WTC11 (cell line): ENCODE results near the gene FETUB. TPM values are rescaled to one million over a fixed set of nuclear protein-coding genes. Genes with fewer than 3 reads are reported as not detected.
"Not testable (repeated sequence)": the region's sequence is repeated elsewhere in the genome, so short reads cannot be mapped to it uniquely, and the experiment has no call there.

ENCODE experiments used
- ATAC-seq: fragments of 200-7000 bp; cut with Tn5 transposase; 2 replicates; pipeline ENCODE4 v1.10.0; 2021; ENCODE audit warnings: mild to moderate bottlenecking, moderate library complexity
- CTCF ChIA-PET: fragments of 300-600 bp; sonication (Branson Sonifier 250); formaldehyde crosslinking; loops from one replicate; lab custom pipeline; 2021; ENCODE audit warnings: antibody characterized with exemption; lab: Charles Lee
- POLR2A ChIA-PET: fragments of 350-600 bp; sonication (Branson Sonifier 250); formaldehyde crosslinking; loops from one replicate; lab custom pipeline; 2021; ENCODE audit warnings: antibody characterized with exemption; lab: Charles Lee
- DNase-seq: peaks from one replicate; pipeline ENCODE4 v3.0.0; 2021; ENCODE audit warnings: low spot score
- H3K27ac Mint-ChIP-seq: 2 replicates; pipeline ENCODE4 v1.8.0; 2021; ENCODE audit warnings: mixed read lengths
- H3K27me3 Mint-ChIP-seq: 2 replicates; pipeline ENCODE4 v1.8.0; 2021; ENCODE audit warnings: low read depth, mild to moderate bottlenecking, moderate library complexity, mixed read lengths
- H3K36me3 Mint-ChIP-seq: 2 replicates; pipeline ENCODE4 v1.8.0; 2021; ENCODE audit warnings: mixed read lengths
- H3K4me1 Mint-ChIP-seq: 2 replicates; pipeline ENCODE4 v1.8.0; 2022; ENCODE audit warnings: mixed read lengths
- H3K4me3 Mint-ChIP-seq: 2 replicates; pipeline ENCODE4 v1.8.0; 2021; ENCODE audit warnings: mild to moderate bottlenecking, moderate library complexity, mixed read lengths
- H3K9me3 Mint-ChIP-seq: 2 replicates; pipeline ENCODE4 v1.8.0; 2021; ENCODE audit warnings: mixed read lengths
- GRHL2 ChIP-seq: fragments of 250-450 bp; sonication (Bioruptor Pico); IDR thresholded peaks from 2 replicates; pipeline ENCODE4 v1.8.0; 2022; ENCODE audit warnings: mild to moderate bottlenecking, moderate library complexity; ENCODE audit not compliant: insufficient replicate concordance, severe bottlenecking
- RORB ChIP-seq: fragments of 250-450 bp; sonication (Bioruptor Pico); IDR thresholded peaks from 2 replicates; pipeline ENCODE4 v1.9.0; 2021; ENCODE audit warnings: mild to moderate bottlenecking
- TEAD1 ChIP-seq: sonication (generic); formaldehyde crosslinking; IDR thresholded peaks from 2 replicates; pipeline ENCODE4 v1.8.0; 2022; ENCODE audit warnings: mild to moderate bottlenecking, missing genetic modification reagents
- ZBTB21 ChIP-seq: sonication (generic); formaldehyde crosslinking; IDR thresholded peaks from 2 replicates; pipeline ENCODE4 v1.8.1; 2023; ENCODE audit warnings: mild to moderate bottlenecking, missing genetic modification reagents, borderline replicate concordance
- ZNF423 ChIP-seq: fragments of 250-450 bp; sonication (Bioruptor Pico); IDR thresholded peaks from 2 replicates; pipeline ENCODE4 v2.1.2; 2022; ENCODE audit warnings: mild to moderate bottlenecking, moderate library complexity
- total RNA-seq: library from RNA; stranded (reverse); gene quantifications from 3 replicates; pipeline ENCODE4 v1.2.3, GENCODE V29; 2021
- TF ChIP-seq, protein P1 (sequence below): fragments of 250-450 bp; sonication (Bioruptor Pico); IDR thresholded peaks from 2 replicates; pipeline ENCODE4 v1.9.0; 2021; ENCODE audit warnings: mild to moderate bottlenecking, borderline replicate concordance
- TF ChIP-seq, protein P2 (sequence below): sonication (generic); formaldehyde crosslinking; IDR thresholded peaks from 2 replicates; pipeline ENCODE4 v1.8.0; 2022; ENCODE audit warnings: mild to moderate bottlenecking, missing genetic modification reagents
- TF ChIP-seq, protein P3 (sequence below): sonication (generic); formaldehyde crosslinking; IDR thresholded peaks from 2 replicates; pipeline ENCODE4 v1.8.0; 2022; ENCODE audit warnings: mild to moderate bottlenecking, missing genetic modification reagents
- TF ChIP-seq, protein P4 (sequence below): sonication (generic); formaldehyde crosslinking; IDR thresholded peaks from 2 replicates; pipeline ENCODE4 v1.8.1; 2022; ENCODE audit warnings: low read depth, mild to moderate bottlenecking, moderate library complexity, missing genetic modification reagents, borderline replicate concordance

The FETUB gene
- total RNA-seq, 1 experiment from 2014 or later = not detected

DNA sequence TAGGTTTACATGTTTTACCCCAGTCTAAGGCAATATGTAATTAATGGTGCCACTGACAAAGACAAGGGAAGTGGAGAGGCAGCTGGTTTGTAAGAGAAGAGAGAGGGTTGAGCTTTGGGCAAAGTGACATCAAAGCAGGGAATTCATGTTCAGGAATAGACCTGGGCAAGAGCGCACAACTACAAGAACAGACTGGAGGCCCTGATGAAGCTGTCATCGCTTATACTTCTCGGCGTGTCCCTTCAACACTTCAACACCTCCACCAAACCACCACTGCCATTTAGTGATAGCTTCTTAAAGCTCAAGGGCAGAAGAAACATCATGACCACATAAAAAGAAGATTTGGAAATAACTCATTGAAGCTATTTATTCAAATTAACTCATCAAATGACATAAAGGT lies 57.3 kb downstream of the FETUB start:
- H3K4me3 Mint-ChIP-seq = no peak overlapping the region
- CTCF ChIA-PET = interaction anchor here (1.8 kb wide), 1 partner anchor 83 kb away, joined by 7 read pairs; no protein-coding TSS in a partner anchor
- POLR2A ChIA-PET = no interaction called here
- DNase-seq (no peak), ATAC-seq (no peak)
- H3K27me3 Mint-ChIP-seq = no peaks in the 10 kb centered on the region
- H3K27ac Mint-ChIP-seq = no peak overlapping the region
- peaks cover 10% of the 10 kb centered on the region for H3K4me1 Mint-ChIP-seq
- H3K36me3 Mint-ChIP-seq = no peaks in the 10 kb centered on the region
- no peaks in the 10 kb centered on the region for H3K9me3 Mint-ChIP-seq
- TF ChIP-seq, protein P1, sequence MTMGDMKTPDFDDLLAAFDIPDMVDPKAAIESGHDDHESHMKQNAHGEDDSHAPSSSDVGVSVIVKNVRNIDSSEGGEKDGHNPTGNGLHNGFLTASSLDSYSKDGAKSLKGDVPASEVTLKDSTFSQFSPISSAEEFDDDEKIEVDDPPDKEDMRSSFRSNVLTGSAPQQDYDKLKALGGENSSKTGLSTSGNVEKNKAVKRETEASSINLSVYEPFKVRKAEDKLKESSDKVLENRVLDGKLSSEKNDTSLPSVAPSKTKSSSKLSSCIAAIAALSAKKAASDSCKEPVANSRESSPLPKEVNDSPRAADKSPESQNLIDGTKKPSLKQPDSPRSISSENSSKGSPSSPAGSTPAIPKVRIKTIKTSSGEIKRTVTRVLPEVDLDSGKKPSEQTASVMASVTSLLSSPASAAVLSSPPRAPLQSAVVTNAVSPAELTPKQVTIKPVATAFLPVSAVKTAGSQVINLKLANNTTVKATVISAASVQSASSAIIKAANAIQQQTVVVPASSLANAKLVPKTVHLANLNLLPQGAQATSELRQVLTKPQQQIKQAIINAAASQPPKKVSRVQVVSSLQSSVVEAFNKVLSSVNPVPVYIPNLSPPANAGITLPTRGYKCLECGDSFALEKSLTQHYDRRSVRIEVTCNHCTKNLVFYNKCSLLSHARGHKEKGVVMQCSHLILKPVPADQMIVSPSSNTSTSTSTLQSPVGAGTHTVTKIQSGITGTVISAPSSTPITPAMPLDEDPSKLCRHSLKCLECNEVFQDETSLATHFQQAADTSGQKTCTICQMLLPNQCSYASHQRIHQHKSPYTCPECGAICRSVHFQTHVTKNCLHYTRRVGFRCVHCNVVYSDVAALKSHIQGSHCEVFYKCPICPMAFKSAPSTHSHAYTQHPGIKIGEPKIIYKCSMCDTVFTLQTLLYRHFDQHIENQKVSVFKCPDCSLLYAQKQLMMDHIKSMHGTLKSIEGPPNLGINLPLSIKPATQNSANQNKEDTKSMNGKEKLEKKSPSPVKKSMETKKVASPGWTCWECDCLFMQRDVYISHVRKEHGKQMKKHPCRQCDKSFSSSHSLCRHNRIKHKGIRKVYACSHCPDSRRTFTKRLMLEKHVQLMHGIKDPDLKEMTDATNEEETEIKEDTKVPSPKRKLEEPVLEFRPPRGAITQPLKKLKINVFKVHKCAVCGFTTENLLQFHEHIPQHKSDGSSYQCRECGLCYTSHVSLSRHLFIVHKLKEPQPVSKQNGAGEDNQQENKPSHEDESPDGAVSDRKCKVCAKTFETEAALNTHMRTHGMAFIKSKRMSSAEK (CRISPR knock-in tag) = no peak
- TF ChIP-seq ZBTB21 (CRISPR knock-in tag) (no peak), TEAD1 (no peak), GRHL2 (CRISPR knock-in tag) (no peak)
- TF ChIP-seq, protein P2, sequence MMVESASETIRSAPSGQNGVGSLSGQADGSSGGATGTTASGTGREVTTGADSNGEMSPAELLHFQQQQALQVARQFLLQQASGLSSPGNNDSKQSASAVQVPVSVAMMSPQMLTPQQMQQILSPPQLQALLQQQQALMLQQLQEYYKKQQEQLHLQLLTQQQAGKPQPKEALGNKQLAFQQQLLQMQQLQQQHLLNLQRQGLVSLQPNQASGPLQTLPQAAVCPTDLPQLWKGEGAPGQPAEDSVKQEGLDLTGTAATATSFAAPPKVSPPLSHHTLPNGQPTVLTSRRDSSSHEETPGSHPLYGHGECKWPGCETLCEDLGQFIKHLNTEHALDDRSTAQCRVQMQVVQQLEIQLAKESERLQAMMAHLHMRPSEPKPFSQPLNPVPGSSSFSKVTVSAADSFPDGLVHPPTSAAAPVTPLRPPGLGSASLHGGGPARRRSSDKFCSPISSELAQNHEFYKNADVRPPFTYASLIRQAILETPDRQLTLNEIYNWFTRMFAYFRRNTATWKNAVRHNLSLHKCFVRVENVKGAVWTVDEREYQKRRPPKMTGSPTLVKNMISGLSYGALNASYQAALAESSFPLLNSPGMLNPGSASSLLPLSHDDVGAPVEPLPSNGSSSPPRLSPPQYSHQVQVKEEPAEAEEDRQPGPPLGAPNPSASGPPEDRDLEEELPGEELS (CRISPR knock-in tag) = no peak

DNA sequence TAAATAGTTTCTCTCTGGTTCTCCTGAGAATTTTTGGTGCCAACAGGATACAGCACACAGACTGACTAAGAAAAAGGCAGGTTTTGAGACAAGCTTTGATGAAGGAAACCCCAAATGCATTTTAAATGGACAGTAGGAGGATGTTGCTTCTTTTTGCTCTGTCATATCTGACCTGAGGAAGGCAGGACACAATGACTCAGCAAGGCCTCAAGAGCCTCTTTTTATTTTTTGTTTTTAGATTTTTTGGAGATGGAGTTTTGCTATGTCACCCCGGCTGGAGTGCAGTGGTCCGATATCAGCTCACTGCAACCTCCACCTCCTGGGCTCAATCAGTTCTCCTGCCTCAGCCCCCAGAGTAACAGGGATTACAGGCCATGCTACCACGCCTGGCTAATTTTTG lies 60.1 kb downstream of the FETUB start:
- ATAC-seq = no peak
- ChIA-PET CTCF (interaction anchor here (0.9 kb wide), 1 partner anchor 84 kb away, joined by 3 read pairs; no protein-coding TSS in a partner anchor), POLR2A (no interaction called here)
- Mint-ChIP-seq H3K27me3 (no peaks in the 10 kb centered on the region), H3K9me3 (no peaks in the 10 kb centered on the region), H3K4me3 (no peak overlapping the region), H3K4me1 (peaks cover 15% of the 10 kb centered on the region), H3K36me3 (no peaks in the 10 kb centered on the region), H3K27ac (no peak overlapping the region)
- TF ChIP-seq RORB (CRISPR knock-in tag) = no peak
- TF ChIP-seq, protein P3, sequence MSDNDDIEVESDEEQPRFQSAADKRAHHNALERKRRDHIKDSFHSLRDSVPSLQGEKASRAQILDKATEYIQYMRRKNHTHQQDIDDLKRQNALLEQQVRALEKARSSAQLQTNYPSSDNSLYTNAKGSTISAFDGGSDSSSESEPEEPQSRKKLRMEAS (CRISPR knock-in tag) = no peak
- TF ChIP-seq, protein P4, sequence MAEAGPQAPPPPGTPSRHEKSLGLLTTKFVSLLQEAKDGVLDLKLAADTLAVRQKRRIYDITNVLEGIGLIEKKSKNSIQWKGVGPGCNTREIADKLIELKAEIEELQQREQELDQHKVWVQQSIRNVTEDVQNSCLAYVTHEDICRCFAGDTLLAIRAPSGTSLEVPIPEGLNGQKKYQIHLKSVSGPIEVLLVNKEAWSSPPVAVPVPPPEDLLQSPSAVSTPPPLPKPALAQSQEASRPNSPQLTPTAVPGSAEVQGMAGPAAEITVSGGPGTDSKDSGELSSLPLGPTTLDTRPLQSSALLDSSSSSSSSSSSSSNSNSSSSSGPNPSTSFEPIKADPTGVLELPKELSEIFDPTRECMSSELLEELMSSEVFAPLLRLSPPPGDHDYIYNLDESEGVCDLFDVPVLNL (CRISPR knock-in tag) = no peak
- no peak for TF ChIP-seq ZNF423 (CRISPR knock-in tag)
- no peak for DNase-seq

DNA sequence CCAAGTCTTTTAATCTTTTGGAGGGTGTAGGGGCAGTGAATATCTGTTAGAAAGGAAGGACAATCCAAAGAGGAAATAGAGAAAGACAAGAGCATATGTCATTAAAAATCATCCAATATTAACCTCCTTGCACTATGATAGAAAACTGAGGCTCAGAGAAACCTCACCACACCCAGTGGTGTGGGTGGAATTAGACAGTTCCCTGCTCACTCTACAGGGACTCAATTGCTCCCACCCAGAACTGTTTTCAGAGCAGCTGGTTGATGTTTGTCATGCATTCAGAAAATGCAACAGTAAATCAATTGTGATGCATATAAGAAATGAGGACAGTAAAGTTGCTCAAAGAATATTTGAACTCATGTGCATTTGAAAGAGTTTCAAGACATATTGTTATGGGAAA lies 62.3 kb downstream of the FETUB start:
- H3K4me3 Mint-ChIP-seq, H3K27me3 Mint-ChIP-seq, DNase-seq, H3K27ac Mint-ChIP-seq, H3K9me3 Mint-ChIP-seq, POLR2A ChIA-PET, ATAC-seq, H3K36me3 Mint-ChIP-seq, CTCF ChIA-PET: not testable (repeated sequence)
- peaks cover 15% of the 10 kb centered on the region for H3K4me1 Mint-ChIP-seq

Other genes with a start within 250 kb of the FETUB start
- 1.7 to 2.9 TPM (median 1.9 TPM) in 3 replicates for gene CRYGS, start 96.0 kb upstream of the FETUB start, total RNA-seq
- 10.6 to 11.5 TPM (median 11.3 TPM) in 3 replicates for gene TBCCD1, start 73.1 kb upstream of the FETUB start, total RNA-seq
- 44.2 to 56.3 TPM (median 47.8 TPM) in 3 replicates for gene DNAJB11, start 69.7 kb upstream of the FETUB start, total RNA-seq
- gene AHSG, start 27.3 kb upstream of the FETUB start, total RNA-seq = 1.5 to 1.9 TPM (median 1.8 TPM) in 3 replicates
- gene HRG, start 25.6 kb downstream of the FETUB start, total RNA-seq = 0.11 to 0.24 TPM (median 0.11 TPM) in 3 replicates
- gene KNG1, start 77.0 kb downstream of the FETUB start, total RNA-seq = 0.13 to 0.44 TPM (median 0.34 TPM) in 3 replicates
- gene EIF4A2, start 143.2 kb downstream of the FETUB start, total RNA-seq = 571 to 574 TPM (median 572 TPM) in 3 replicates
- gene RFC4, start 166.1 kb downstream of the FETUB start, total RNA-seq = 89.2 to 104 TPM (median 91.8 TPM) in 3 replicates
- gene ADIPOQ, start 202.3 kb downstream of the FETUB start, total RNA-seq = not detected in 3 replicates